ENCODE results near the gene SHISAL1.

Gene SHISAL1

DNA sequence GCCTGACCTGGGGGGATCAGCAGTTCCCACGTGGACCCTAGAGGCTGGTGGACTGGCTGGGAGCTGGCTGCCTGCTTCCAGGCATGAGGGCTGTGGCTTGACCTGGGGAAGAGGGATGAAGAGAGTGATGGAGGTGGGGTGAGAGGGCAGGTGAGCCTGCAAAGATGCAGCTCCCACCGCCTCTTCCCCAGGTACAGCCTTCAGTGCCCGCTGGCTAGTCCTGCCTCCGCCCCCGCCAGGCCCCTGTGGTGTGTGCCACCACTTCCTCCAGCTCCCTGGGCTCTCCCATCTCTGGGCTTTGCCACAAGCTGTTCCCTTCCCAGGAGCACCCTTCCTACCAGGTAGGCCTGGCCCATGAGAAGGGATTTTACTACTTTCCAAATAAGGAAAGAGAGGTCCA is 112.9 kb downstream of the SHISAL1 start:
- H3K4me3 ChIP-seq (replicated peaks; ENCODE audit: low read depth, low read length) = no peak overlapping the region
- no peak for TF ChIP-seq CTCF (IDR thresholded peaks at IDR 0.05; ENCODE audit: low read length, missing control alignments)
- DNase-seq (ENCODE audit: low read depth) = no peak

DNA sequence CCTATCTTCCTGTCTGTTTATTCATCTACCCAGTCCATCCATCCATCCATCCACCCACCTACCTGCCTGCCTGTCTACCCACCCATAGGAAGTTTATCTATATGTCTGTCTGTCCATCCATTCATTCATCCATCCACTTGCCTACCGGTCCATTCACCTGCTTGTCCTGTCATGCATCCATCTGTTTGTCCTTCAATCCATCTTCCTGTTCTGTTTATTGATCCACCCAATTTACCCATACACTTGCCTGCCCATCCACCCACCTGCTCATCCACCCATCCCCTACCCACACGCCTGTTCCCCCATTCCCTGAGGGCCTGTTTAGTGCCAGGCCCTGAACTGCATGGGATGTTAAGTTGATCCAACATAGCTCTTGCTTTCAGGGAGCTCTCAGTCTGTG is 113.6 kb downstream of the SHISAL1 start:
- no peak for TF ChIP-seq CTCF (IDR thresholded peaks at IDR 0.05; ENCODE audit: low read length, missing control alignments)
- no peak overlapping the region for H3K4me3 ChIP-seq (replicated peaks; ENCODE audit: low read depth, low read length)
- DNase-seq (ENCODE audit: low read depth) = no peak

DNA sequence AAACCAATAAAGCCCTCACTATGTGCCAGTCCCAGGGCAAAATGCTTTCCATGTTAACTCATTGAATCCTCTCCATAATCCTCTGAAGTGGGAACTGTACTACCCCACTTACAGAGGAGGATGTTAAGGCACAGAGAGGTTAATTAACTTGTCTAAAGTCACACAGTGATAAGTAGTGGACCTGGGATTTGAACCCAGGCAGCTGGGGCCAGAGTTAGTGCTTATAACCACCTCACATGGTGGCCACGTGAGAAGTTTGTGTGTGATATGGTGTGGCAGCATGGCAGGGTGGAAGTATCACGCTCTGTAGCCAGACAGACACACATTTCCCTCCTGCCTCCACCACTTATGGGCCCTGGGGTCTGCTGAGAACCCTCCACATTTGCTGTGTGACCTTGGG is 115.5 kb downstream of the SHISAL1 start:
- DNase-seq (ENCODE audit: low read depth) = no peak
- H3K4me3 ChIP-seq (replicated peaks; ENCODE audit: low read depth, low read length) = no peak overlapping the region
- TF ChIP-seq CTCF (IDR thresholded peaks at IDR 0.05; ENCODE audit: low read length, missing control alignments) = no peak

DNA sequence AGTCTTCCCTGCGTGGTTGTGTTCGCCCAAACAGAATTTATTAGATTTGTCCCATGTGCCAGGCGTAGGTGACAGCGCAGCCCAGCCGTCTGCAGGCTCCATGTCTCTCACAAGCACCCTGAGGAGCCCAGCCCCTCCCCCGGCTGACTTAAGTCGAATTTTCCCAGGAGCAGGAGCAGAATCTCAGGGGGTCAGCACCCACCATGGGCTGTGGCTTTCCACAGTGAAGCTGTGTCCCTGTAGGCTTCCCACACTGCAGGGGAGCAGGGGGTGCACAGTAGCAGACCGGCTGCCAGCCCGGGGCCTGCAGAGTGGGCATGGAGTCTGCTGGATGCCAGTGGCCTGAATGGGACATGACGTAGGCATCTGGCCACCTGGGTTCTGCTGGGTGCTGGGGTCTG is 116.0 kb downstream of the SHISAL1 start:
- no peak for TF ChIP-seq CTCF (IDR thresholded peaks at IDR 0.05; ENCODE audit: low read length, missing control alignments)
- H3K4me3 ChIP-seq (replicated peaks; ENCODE audit: low read depth, low read length) = no peak overlapping the region
- no peak for DNase-seq (ENCODE audit: low read depth)

DNA sequence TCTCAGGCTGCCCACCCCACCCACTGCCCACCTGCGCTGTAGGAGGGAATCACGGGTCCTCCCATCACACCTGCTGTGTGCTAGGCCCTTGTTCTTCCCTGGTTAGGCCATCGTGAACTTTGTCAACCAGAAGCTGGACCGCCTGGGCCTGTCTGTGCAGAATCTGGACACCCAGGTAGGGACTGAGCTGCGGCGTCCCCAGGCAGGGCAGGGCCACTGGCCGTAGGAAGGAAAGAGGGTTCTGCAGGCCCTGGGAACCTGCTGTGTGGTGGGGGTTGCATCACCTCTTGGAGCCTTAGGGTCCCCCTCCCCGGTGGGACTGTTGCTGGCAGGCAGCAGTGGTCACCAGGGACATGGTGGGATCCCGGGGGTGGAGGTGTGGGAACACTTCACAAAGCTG is 116.5 kb downstream of the SHISAL1 start:
- no peak for TF ChIP-seq CTCF (IDR thresholded peaks at IDR 0.05; ENCODE audit: low read length, missing control alignments)
- no peak overlapping the region for H3K4me3 ChIP-seq (replicated peaks; ENCODE audit: low read depth, low read length)
- no peak for DNase-seq (ENCODE audit: low read depth)

GRCh38 chr22:44195189-44195871 is 117.4 kb downstream of the SHISAL1 start:
- TF ChIP-seq CTCF (IDR thresholded peaks at IDR 0.05; ENCODE audit: low read length, missing control alignments) = no peak
- DNase-seq (ENCODE audit: low read depth) = no peak
- H3K4me3 ChIP-seq (replicated peaks; ENCODE audit: low read depth, low read length) = no peak overlapping the region

DNA sequence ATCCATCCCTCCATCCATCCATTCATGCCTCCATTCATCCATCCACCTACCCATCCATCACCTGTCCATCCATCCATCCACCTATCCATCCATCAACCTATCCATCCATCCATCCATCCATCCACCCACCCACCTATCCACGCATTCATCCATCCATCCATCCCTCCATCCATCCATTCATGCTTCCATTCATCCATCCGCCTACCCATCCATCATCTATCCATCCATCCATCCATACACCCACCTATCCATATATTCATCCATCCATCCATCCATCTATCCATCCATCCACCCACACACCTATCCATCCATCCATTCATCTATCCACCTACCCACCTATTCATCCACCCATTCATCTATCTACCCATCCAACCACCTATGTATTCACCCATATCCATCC is 118.2 kb downstream of the SHISAL1 start:
- TF ChIP-seq CTCF (IDR thresholded peaks at IDR 0.05; ENCODE audit: low read length, missing control alignments) = no peak
- no peak overlapping the region for H3K4me3 ChIP-seq (replicated peaks; ENCODE audit: low read depth, low read length)
- DNase-seq (ENCODE audit: low read depth) = no peak

Measured in fibroblast of pulmonary artery (primary cell).